Measurements from ENCODE around the gene TNS3. TPM values are rescaled to one million over a fixed set of nuclear protein-coding genes. Genes with fewer than 3 reads are reported as not detected.
A peak's percentile ranks its signal among the peaks of the same experiment; 100 is the strongest.

Gene TNS3
- total RNA-seq, 1 experiment from 2014 or later: 9.5 TPM

DNA sequence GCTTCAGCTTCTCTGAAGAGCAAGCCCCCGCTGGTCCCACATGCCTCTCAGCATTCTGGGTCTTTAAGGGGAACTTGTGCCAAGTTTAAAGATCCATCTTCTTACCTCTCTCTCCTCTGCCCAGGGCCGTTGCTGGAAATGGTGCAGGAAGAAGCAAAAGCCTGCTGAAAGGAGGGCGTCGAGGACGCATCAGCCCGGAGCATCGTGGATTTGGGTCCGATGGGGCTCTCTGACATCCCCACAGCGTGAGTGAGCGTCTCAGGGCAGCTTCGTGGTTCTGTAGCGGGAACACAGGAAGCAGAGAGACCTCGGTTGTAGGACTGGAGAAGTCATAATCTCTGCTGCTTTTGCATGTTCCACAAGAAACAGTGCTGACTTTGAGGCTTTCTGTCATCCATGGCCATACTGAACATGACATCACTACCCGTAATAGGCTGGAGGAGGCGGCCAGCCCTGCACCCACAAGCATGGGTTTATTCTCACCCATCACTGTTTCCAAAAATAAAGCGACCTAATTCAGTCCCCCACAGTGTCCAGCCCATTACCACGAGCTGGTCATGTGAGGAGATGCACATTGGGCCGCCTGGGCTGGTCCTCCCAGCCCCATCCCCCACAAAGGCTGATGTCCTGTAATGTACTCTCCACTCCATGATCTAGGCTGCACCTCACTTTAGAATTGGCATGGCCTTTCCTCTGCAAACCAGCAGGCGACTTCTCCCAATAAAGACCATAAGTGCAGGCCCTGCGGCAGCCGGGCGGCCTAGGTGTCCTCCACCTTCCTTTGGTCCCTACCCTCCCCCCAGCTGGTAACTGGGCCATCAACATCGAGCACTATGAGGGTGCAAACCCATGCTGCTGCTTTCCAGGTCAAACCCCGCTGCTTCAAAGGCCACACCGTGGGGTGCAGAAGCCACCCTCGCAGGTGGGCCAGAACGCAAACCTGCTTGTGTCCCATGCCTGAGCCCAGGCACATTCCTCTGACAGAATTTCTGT lies 276.9 kb downstream of the TNS3 start:
- Histone ChIP-seq H3K4ac (ENCODE audit: low read depth, low read length) (no peak overlapping the region), H4K91ac (ENCODE audit: insufficient read length, low read depth, low read length) (no peak overlapping the region), H3K18ac (ENCODE audit: insufficient read length, low read depth, low read length) (no peak overlapping the region), H2BK15ac (ENCODE audit: low read depth, low read length) (no peak overlapping the region), H4K5ac (ENCODE audit: insufficient read length, low read depth, low read length) (no peak overlapping the region), H2AFZ (ENCODE audit: low read length) (no peak overlapping the region), H3K4me1 (ENCODE audit: insufficient read depth, low read length) (no peaks in the 10 kb centered on the region), H3K14ac (ENCODE audit: insufficient read depth, low read length) (no peak overlapping the region), H2BK12ac (ENCODE audit: insufficient read length, low read depth, low read length) (no peak overlapping the region), H3K9me3 (ENCODE audit: control insufficient read depth, low read depth, low read length) (no peaks in the 10 kb centered on the region), H4K8ac (replicated peaks; ENCODE audit: insufficient read length, low read depth, low read length) (no peak overlapping the region), H3K9ac (ENCODE audit: extremely low read depth, insufficient read length, low read length) (no peak overlapping the region), H3K23me2 (ENCODE audit: insufficient read length, low read depth, low read length, poor library complexity, severe bottlenecking) (no peaks in the 10 kb centered on the region), H3T11ph (ENCODE audit: low read length) (no peak overlapping the region), H3K56ac (ENCODE audit: insufficient read length, low read depth, low read length) (no peak overlapping the region), H3K27me3 (ENCODE audit: insufficient read depth, low read length) (no peaks in the 10 kb centered on the region), H3K79me1 (ENCODE audit: insufficient read depth, low read depth, low read length, poor library complexity, severe bottlenecking) (no peaks in the 10 kb centered on the region), H2BK20ac (ENCODE audit: low read depth, low read length, poor library complexity, severe bottlenecking) (no peak overlapping the region), H4K20me1 (ENCODE audit: control insufficient read depth, insufficient read depth, insufficient read length) (no peaks in the 10 kb centered on the region), H3K23ac (ENCODE audit: insufficient read length, low read depth, low read length) (no peak overlapping the region), H3K79me2 (ENCODE audit: insufficient read depth, low read length) (no peaks in the 10 kb centered on the region), H2BK5ac (ENCODE audit: insufficient read length, low read length) (no peak overlapping the region), H3K4me2 (ENCODE audit: insufficient read depth, insufficient read length, low read length) (no peak overlapping the region), H2AK5ac (ENCODE audit: insufficient read length, low read length) (no peak overlapping the region), H3K27ac (ENCODE audit: insufficient read length, low read depth, low read length) (no peak overlapping the region), H2BK120ac (ENCODE audit: low read depth, low read length, poor library complexity, severe bottlenecking) (no peak overlapping the region)
- Mint-ChIP-seq H3K4me1 (peaks cover 11 to 18% of the 10 kb centered on the region in 2 experiments), H3K4me3 (no peak overlapping the region), H3K36me3 (ENCODE audit: insufficient read depth in 1 of 3, low read depth in 3 of 3) (no peaks in the 10 kb centered on the region; a peak in 1 of 7 replicates), H3K27me3 (ENCODE audit: low read depth) (no peaks in the 10 kb centered on the region), H3K27ac (peak overlapping the region in 1 of 3 experiments; percentile 62; a peak in 1 of 7 replicates), H3K9me3 (no peaks in the 10 kb centered on the region)
- no peak for DNase-seq
- no CpG with 5 or more reads among the region's 27 CpGs for WGBS (ENCODE audit: extremely low coverage, insufficient read length, low lambda C conversion rate)
- TF ChIP-seq CTCF (conservative IDR thresholded peaks at IDR 0.05): no peak
